Psoas muscle (tissue), 8 donors: ENCODE data around the gene WNT7A. TPM values are rescaled to one million over a fixed set of nuclear protein-coding genes. Genes with fewer than 3 reads are reported as not detected.

ENCODE experiments used
- ATAC-seq, 4 donors: fragments of 200-7000 bp; cut with Tn5 transposase; one replicate each; pipeline ENCODE4 v1.9.1; 2020; ENCODE audit warnings: moderate library complexity in 3 of 4, mild to moderate bottlenecking in 2 of 4
- DNase-seq, 2 donors: peaks; one replicate each; pipeline ENCODE4 v3.0.0-alpha.2; 2020
- H3K27ac ChIP-seq: fragments of 200-600 bp; one replicate; pipeline ENCODE4 v1.8.0; 2022
- H3K27me3 ChIP-seq, 3 donors: fragments of 200-600 bp in 1 of 3; one replicate each; pipeline versions ENCODE4 v1.6.1 to v1.8.0; 2013 to 2022; ENCODE audit warnings: low read length in 2 of 3, mild to moderate bottlenecking in 2 of 3, moderate library complexity in 1 of 3; ENCODE audit not compliant: insufficient read depth in 3 of 3
- H3K36me3 ChIP-seq, 2 donors: fragments of 200-600 bp in 1 of 2; one replicate each; pipeline versions ENCODE4 v1.6.1 to v1.8.0; 2013 to 2022; ENCODE audit warnings: low read depth in 1 of 2, mild to moderate bottlenecking in 1 of 2, moderate library complexity in 1 of 2; ENCODE audit not compliant: insufficient read depth in 1 of 2
- H3K4me1 ChIP-seq: fragments of 200-600 bp; one replicate; pipeline ENCODE4 v1.8.0; 2022
- H3K4me3 ChIP-seq: fragments of 200-600 bp; one replicate; pipeline ENCODE4 v1.8.0; 2022; ENCODE audit warnings: mild to moderate bottlenecking
- H3K9me3 ChIP-seq: fragments of 200-600 bp; one replicate; pipeline ENCODE4 v1.8.0; 2022
- CTCF ChIP-seq: fragments of 200-600 bp; IDR thresholded peaks from one replicate; pipeline ENCODE4 v1.8.0; 2022; ENCODE audit warnings: antibody characterized with exemption
- WGBS, 3 donors: extraction: QIAGEN DNeasy Blood & Tissue Kit; methylation state at CpG; one replicate each; pipeline versions ENCODE4 v1.1.6 to v1.1.7; 2013; 5-methylcytosine and 5-hydroxymethylcytosine counted together
- intact Hi-C, 2 donors: fragments of 100-400 bp; cut with DNase I; formaldehyde crosslinking; loops; one replicate each; pipeline versions ENCODE4 v1.11.0 to v1.14.2; 2022
- polyA plus RNA-seq, 3 donors: library from polyadenylated mRNA; stranded (reverse); fragments of 200-250 nt; gene quantifications; one replicate each; pipeline ENCODE4 v1.2.3, GENCODE V29; 2013
- total RNA-seq, 4 donors: library from RNA; stranded (reverse); fragmentation: NEBNext Ultra II Directional in 2 of 4; extraction: Animal tissue kit (Norgen Biotek cat#: 25700) in 2 of 4; gene quantifications; one replicate each; pipeline versions ENCODE4 v1.2.1 to v1.2.4, GENCODE V29; 2021 to 2023
- donor health status: healthy with polysubstance abuse.
- donor health status: DM: no; HTN: no; CAD: no; lungs with moderate emphysema.
- donor health status: Bipolar disorder and iron deficiency.
- donor health status: healthy.
- donor health status: DM: yes; HTN: yes; CAD: no.
- donor health status: DM: no; HTN: no; CAD: no.
- donor health status: DM: no; HTN: no; CAD: no.
- donor health status: DM: yes; HTN: yes; CAD: no.

Gene WNT7A
- total and polyA plus RNA-seq, 7 donors: 0.04 TPM; not detected in 6

- Histone ChIP-seq H3K4me1 (no peaks in the 10 kb centered on the region), H3K27me3 (peaks cover 0 to 5% (median 0%) of the 10 kb centered on the region in 3 donors), H3K27ac (no peak overlapping the region), H3K4me3 (no peak overlapping the region), H3K9me3 (no peaks in the 10 kb centered on the region), H3K36me3 (no peaks in the 10 kb centered on the region)
- intact Hi-C loops: no loop called here
- 72 to 77% (median 72%) methylated on average over 9 of the region's 9 CpGs for WGBS, 3 donors
- TF ChIP-seq CTCF: no peak
- no peak for DNase-seq
- no peak for ATAC-seq
These were observed 109.4 kb downstream of the WNT7A start for GRCh38 chr3:13770170-13771169.

GRCh38 chr3:13769422-13769821 is 110.4 kb downstream of the WNT7A start:
- DNase-seq (no peak), ATAC-seq (no peak)
- intact Hi-C loops: no loop called here
- no peak overlapping the region for H3K4me3 ChIP-seq
- no peak for TF ChIP-seq CTCF
- peaks cover 0 to 5% (median 0%) of the 10 kb centered on the region in 3 donors for H3K27me3 ChIP-seq
- no peaks in the 10 kb centered on the region for H3K4me1 ChIP-seq
- no peak overlapping the region for H3K27ac ChIP-seq
- H3K9me3 ChIP-seq: no peaks in the 10 kb centered on the region
- H3K36me3 ChIP-seq: no peaks in the 10 kb centered on the region
- WGBS, 3 donors: 92 to 95% (median 93%) methylated on average over 8 of the region's 8 CpGs

- DNase-seq: no peak
- WGBS, 3 donors: 78 to 85% (median 84%) methylated on average over 11 of the region's 11 CpGs
These were observed 111.4 kb downstream of the WNT7A start for GRCh38 chr3:13768453-13768852.

GRCh38 chr3:13767896-13768295 is 112.0 kb downstream of the WNT7A start:
- H3K4me3 ChIP-seq: no peak overlapping the region
- peaks cover 0 to 5% (median 0%) of the 10 kb centered on the region in 3 donors for H3K27me3 ChIP-seq
- no peak for TF ChIP-seq CTCF
- H3K27ac ChIP-seq: no peak overlapping the region
- no peaks in the 10 kb centered on the region for H3K4me1 ChIP-seq
- DNase-seq (no peak), ATAC-seq (peak in 1 of 4 donors; percentile 25)
- 25 to 35% (median 29%) methylated on average over 4 of the region's 4 CpGs for WGBS, 3 donors
- intact Hi-C loops: no loop called here
- H3K36me3 ChIP-seq: no peaks in the 10 kb centered on the region
- peaks cover 1% of the 10 kb centered on the region for H3K9me3 ChIP-seq

More at GRCh38 chr3:13768453-13768852, 111.4 kb downstream of the WNT7A start:
- Histone ChIP-seq H3K9me3 (no peaks in the 10 kb centered on the region), H3K27ac (no peak overlapping the region), H3K4me1 (no peaks in the 10 kb centered on the region), H3K36me3 (no peaks in the 10 kb centered on the region), H3K27me3 (peaks cover 0 to 5% (median 0%) of the 10 kb centered on the region in 3 donors), H3K4me3 (no peak overlapping the region)
- no peak for TF ChIP-seq CTCF
- no peak for ATAC-seq
- intact Hi-C loops: no loop called here
